DMS153 (cell line): ENCODE measurements around the gene SPINT2.
"Not testable (repeated sequence)": the region's sequence is repeated elsewhere in the genome, so short reads cannot be mapped to it uniquely, and the experiment has no call there.

ENCODE experiments used
- DNase-seq: peaks from one replicate; lab custom pipeline; 2025; lab: John Stamatoyannopoulos, UW

The SPINT2 gene

GRCh38 chr19:38264486-38265212 is at the start of gene SPINT2:
Gene SPINT2 (plus strand): TSS chr19:38264573. CDS start chr19:38264893, 320 bp downstream.
- no peak for DNase-seq

DNA sequence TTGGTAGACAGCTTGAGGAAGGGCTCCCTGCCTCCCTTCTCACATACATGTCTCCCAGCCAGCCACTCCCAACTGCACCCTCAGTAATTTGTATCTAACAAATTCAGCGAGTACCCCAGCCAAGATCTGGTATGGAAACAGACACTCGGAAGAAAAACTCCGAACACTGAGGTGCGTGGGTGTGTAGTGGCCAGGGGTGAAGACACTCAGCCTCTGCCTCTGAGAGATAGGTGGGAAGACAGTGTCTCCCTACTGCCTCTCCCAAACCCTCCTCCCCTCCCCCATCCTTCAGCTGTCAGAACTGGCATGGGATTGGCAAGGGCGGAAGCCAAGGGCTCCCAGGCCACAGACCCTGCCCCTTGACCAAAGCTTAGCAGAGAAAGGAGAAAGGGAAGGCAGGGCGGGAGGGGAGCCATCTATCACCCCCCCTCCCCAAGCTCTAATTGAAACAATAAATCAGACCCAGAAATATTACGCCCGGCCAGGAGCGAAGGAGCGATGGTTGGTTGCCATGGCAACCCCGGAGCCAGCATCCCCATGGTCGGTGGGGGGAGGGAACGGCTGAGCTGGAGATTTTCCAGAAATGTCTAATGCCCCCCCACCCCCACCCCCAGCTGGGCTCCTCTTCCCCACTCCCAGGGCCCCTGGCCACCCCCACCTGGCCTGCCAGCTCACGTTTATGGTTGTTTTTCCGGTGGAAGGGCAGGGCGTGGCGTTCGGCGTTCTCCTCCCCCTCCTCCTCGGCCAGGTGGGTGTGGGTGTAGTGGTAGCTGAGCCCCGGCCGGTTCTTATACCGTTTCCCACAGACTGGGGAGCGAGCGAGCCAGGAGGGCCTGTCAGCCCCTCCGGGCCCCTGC is 47.4 kb upstream of the SPINT2 start:
- DNase-seq: peak; percentile 43

GRCh38 chr19:38218204-38218603 is 46.2 kb upstream of the SPINT2 start:
- no peak for DNase-seq

DNA sequence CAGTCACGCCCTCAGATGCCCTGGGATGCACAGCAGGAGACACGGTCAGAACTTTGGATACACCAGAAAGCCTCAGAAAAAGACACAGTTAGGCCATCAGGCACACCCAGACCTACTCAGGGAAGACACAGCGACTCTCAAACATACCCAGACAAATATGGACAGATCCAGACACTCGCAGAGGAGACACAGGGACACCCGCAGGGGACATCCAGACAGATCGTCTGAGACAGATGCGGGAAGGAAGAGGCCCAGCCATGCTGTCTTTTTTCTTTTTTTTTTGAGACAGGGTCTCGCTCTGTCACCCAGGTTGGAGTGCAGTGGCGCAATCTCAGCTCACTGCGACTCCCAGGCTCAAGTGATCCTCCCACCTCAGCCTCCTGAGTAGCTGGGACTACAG is 45.2 kb upstream of the SPINT2 start:
- no peak for DNase-seq

DNA sequence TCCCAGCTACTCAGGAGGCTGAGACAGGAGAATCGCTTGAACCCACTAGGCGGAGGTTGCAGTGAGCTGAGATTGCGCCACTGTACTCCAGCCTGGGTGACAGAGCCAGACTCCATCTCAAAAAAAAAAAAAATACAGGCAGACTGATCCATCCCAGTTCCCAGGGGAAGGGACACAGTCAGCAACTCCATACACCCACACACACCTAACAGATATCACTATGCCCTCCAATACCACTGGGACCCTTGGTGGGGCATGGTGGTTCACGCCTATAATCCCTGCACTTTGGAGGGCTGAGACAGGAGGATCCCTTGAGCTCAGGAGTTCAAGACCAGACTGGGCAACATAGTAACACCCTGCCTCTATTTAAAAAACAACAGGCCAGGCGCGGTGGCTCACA is 43.0 kb upstream of the SPINT2 start:
- no peak for DNase-seq

DNA sequence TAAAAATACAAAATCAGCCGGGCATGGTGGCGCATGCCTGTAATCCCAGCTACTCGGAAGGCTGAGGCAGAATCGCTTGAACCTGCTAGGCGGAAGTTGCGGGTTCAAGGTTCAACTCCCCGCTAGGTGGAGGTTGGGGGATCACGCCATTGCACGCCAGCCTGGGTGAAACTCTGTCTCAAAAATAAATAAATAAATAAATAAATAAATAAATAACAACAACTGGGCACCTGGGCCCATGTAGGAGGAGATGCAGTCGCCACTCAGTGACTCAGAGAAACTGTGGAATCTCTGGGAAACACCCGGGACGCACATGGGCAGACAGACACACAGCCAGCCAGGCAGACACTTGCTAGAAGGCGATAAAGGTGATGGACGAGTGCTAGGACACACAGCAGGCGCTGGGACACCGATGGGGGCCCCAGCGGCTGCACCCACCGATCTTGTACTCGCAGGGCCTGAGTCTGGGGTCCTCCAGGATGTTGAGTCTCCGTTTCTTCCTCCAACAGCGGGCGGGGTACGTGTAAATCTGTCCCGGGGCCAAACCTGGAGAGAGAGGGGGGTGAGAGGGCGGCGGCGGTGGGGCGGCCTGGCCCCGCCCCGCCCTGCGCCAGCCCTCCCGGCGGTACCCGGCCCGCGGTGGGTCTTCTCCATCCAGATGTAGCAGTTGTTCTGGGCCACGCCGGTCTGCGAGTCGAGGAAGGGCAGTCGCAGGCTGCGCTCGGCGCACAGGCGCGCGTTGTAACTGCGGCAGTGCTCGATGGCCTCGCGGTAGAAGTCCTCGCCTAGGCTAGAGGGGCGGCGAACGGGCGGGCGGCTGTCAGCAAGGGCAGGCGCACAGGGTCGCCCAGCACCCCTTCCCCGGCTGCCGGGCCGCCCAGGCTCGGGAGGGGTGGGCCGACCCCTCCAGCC is 42.2 kb upstream of the SPINT2 start:
- no peak for DNase-seq

DNA sequence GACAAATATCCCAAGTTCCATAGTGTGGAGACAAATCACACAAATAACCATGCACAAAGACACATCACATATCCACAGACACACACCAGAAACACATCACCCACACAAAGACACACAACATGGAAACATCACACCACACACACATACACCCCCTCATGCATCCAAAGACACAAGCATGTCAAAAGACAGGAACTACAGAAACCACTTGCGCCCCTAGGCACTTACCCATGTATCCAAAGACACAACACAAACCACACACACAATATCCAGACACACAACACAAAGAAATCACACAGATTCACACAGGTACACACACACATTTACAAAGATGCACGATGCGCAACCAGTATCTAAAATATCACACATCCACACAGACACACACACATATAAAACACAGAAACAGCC is 41.3 kb upstream of the SPINT2 start:
- no peak for DNase-seq

- no peak for DNase-seq
Measured at GRCh38 chr19:38223617-38224013, 40.8 kb upstream of the SPINT2 start.

DNA sequence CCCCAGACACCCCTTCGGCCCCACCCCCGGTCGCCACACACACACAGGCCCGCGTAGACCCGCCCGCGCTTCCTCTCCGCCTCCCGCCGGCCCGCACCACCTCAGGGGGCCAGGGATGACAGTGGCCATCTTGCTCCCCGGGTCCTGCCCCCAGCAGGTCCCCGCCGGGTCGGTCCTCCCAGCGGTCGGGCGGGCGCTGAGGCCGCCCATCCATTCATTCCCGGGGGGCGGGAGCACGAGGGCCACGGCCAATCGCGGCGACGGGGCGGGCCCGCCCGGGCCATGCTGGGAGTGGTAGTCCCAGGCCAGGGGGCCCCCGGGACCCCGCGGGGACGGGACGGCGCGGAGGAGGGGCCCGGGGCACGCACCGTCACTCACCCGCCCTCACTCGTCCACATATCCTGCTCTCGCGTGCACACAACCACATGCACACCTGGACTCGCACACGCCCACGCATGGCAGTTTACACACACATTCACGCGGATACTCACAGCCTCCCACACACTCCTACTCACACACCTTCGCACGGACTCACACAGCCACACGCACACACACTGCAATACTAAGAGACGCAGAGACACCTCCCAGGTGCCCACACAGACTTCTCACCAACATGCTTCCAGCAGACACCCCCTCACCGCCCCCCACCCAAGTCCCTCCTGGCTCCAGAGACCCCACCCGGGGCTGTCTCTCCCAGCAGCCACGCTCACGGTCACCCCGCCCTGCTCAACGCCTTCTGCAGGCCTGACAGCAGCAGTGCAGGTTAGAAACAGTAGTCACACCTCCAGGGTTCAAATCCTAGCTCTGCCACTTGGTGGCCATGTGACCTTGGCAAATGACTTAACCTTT is 40.1 kb upstream of the SPINT2 start, which contains the start of gene DPF1:
Gene DPF1 (minus strand): TSS at position 209 of the 849 bp plus-strand sequence. CDS start 80 bp downstream, at position 129.
- DNase-seq: peak; percentile 29

- not testable (repeated sequence) for DNase-seq
Measured at GRCh38 chr19:38224863-38225218, 39.5 kb upstream of the SPINT2 start.

DNA sequence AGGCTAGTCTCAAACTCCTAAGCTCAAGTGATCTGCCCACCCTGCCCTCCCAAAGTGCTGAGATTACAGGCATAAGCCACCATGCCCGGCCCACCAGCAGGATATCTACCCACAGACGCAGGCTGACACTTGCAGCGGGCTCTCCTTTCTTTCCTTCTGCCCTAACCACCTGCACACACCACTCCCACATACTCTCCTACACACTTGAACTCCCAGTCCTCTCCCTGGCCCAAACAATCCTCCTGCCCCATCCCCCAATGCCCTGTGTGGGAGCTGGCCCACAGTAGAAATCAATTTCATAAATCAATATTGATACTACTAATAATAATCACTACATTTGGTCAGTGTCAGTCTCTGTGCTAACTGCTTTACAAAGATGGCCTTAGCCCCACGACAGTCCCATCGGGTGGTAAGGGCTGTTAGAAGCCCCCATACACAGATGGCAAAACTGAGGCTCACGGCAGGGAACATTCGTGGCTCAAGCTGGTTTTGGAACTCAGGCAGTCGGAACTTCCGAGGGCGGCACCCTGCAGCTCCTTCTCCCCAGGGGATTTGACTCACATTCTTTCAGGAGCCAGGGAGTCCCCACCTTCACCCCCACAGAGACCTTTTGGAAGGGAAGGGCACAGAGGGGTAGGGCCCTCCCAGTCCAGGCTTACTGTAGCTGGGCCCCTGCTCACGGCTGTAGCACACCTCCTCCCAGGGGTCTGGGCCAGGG is 36.9 kb upstream of the SPINT2 start:
- no peak for DNase-seq

DNA sequence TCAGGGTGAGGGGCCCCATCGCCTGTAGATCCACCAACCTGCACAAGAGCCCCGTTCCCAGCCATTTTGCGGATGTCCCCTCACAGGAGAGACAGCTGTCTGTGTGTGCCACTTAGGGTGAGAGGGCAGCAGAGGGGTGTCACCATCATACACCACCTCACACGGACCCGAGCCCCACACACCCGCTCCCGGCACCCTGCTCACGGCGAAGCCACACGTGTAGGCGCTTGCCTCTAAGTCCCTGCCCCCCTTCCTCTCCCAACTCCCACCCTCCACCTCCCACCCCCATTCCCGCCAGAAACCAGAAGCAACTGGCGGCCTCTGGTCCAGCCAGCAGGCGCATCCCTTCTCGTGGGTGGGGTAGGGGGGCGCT is 36.4 kb upstream of the SPINT2 start:
- DNase-seq: no peak

DNA sequence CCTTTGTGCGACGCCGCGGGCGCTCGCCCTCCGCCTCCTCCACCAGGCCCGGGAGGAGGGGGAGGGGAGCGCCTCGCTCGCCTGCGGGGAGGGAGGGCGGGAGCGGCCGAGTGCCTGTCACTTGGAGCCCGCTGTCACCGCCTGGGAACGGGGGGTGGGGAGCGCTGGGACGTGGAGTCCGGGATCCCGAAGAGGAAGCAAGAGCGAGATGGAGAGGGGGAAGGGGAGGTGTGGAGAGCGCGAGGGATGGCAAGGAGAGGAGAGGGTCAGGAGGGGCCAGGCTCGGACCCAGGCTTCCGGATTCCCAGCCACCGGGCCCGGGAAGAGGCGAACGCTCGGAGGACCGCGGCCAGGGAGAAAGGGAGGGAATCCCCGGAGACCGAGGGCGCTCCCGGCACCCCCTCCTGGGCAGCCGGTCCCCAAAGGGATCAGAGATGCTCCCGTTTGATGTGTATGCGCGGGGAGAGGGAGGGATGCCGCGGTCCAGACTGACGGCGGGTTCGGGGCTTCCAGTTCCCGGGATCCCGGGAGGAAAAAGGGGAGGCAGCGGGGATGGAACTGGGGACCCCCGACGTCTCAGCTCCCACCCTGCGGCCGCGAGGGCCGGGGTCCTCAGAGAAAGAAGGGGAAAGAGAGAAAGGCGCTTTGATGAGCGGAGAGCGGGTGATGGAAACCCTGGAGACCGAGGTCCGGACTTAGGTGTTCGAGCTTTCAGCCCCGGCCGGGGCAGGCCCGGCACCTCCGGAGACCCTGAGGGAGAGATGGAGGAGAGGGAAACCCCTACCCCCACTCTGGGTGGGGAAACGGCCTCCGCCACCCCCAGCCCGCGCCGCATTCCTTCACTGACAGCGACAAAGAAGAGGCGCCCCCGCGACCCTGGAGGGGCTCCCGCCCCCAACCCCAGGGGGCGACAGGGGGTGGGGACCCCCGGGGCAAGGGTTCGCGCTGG is 35.6 kb upstream of the SPINT2 start:
- no peak for DNase-seq

DNA sequence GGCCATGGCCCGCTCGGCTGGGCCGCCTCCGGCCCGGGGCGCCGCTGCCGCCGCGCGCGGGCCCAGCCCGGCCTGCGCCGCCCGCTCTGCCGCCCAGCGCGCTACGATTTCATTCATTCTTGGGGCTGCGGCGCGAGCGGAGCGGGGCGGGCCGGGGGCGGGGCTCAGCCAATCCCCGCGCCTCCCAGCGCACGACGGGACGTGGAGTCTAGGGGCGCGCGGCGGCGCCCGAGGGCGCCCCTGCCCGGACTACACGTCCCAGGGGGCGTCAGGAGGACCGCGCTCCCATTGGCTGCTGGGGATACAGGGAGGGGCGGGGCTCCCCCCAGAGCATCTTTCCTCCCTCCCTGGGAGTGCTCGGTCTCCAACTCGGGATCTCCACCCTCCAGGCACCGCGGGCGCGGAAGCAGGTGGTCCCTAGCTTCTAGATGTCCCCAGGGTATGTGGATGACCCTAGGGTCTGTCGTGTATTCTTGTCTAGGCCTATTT is 34.7 kb upstream of the SPINT2 start:
- peak; percentile 84 for DNase-seq

- DNase-seq: not testable (repeated sequence)
Measured at GRCh38 chr19:38230506-38231133, 33.8 kb upstream of the SPINT2 start.

DNA sequence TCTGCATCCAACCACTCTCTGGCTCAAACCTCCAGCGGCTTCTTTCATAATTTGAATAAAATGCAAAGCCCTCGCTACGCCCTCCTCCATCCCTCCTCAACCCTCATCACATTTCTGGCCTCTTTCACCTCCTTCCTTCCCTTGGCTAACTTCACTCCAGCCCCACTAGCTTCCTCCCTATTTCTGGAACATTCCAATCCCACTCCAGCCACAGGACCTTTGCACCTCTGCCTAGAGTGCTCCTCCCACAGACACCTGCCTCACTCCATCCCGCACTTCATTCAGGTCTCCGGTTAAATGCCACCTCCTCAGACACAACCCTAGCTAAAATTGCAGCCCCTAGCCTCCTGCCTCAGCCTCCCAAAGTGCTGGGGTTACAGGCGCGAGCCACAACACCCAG is 32.5 kb upstream of the SPINT2 start:
- no peak for DNase-seq

DNA sequence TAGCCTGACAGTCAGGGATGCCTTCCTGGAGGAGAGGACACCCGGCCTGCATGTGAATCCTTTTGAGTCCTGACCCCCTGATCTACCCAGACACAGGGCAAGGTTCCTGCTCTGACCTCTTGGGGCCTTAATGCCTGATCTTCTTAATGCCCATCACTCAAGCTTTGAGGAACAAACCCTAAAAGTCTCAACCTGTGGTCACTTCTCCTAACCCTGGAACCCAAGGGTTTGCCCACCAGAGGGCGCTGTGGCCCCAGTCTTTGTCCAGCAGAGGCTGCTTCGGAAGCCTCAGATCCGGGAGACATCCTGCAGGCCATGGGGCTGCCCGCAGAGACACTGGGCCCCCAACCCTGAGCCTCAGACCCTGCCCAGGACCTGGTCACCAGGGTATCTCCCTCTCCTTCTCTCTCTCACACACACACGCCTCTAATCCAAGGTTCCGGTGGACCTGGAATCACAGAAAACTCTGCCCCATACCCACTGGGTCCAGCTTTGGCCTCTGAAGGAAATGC is 30.6 kb upstream of the SPINT2 start:
- peak; percentile 31 for DNase-seq

GRCh38 chr19:38234615-38235014 is 29.8 kb upstream of the SPINT2 start:
- no peak for DNase-seq

GRCh38 chr19:38239816-38240215 is 24.6 kb upstream of the SPINT2 start:
- no peak for DNase-seq
